HepG2 (cell line): Measurements from ENCODE around the gene COA1. TPM values are rescaled to one million over a fixed set of nuclear protein-coding genes. Genes with fewer than 3 reads are reported as not detected.
A peak's percentile ranks its signal among the peaks of the same experiment; 100 is the strongest.

Experiments
- ATF2 ChIP-seq: sonication (generic); formaldehyde crosslinking; IDR thresholded peaks from 2 replicates; pipeline ENCODE4 v1.4.0; 2020; ENCODE audit warnings: missing genetic modification reagents
- DNMT3B ChIP-seq: conservative IDR thresholded peaks from 2 replicates; pipeline ENCODE4 v1.6.1; 2016; ENCODE audit warnings: missing biosample characterization, control low read depth
- EHMT2 ChIP-seq: fragments of 200-600 bp; sonication (generic); IDR thresholded peaks from 2 replicates; pipeline ENCODE4 v1.7.0; 2017; ENCODE audit warnings: antibody characterized with exemption, low read depth, low read length, borderline replicate concordance
- ELF4 ChIP-seq: sonication (generic); formaldehyde crosslinking; IDR thresholded peaks from 2 replicates; pipeline ENCODE4 v1.5.0; 2020; ENCODE audit warnings: missing genetic modification reagents, mild to moderate bottlenecking, moderate library complexity, borderline replicate concordance
- FOXC1 ChIP-seq: sonication (generic); formaldehyde crosslinking; IDR thresholded peaks from 2 replicates; pipeline ENCODE4 v1.8.0; 2022; ENCODE audit warnings: mild to moderate bottlenecking, missing genetic modification reagents, borderline replicate concordance
- HNRNPH1 ChIP-seq: fragments of 200-400 bp; formaldehyde crosslinking; optimal IDR thresholded peaks from 2 replicates; pipeline ENCODE3; 2017; ENCODE audit warnings: mild to moderate bottlenecking, low read depth, low read length
- HNRNPL ChIP-seq: fragments of 200-400 bp; formaldehyde crosslinking; IDR thresholded peaks from 2 replicates; pipeline ENCODE4 v1.6.1; 2017; ENCODE audit warnings: mild to moderate bottlenecking, low read depth, low read length
- JUNB ChIP-seq: sonication (generic); formaldehyde crosslinking; IDR thresholded peaks from 2 replicates; pipeline ENCODE4 v1.8.0; 2022; ENCODE audit warnings: missing genetic modification reagents, mild to moderate bottlenecking, borderline replicate concordance
- KLF6 ChIP-seq: IDR thresholded peaks from 2 replicates; pipeline ENCODE4 v1.8.0; 2016; ENCODE audit warnings: missing biosample characterization, missing genetic modification reagents
- MEIS2 ChIP-seq: sonication (generic); formaldehyde crosslinking; IDR thresholded peaks from 2 replicates; pipeline ENCODE4 v1.9.0; 2021; ENCODE audit warnings: mild to moderate bottlenecking, missing genetic modification reagents
- NR1H2 ChIP-seq: sonication (generic); formaldehyde crosslinking; IDR thresholded peaks from 2 replicates; pipeline ENCODE4 v1.8.1; 2022; ENCODE audit warnings: low read depth, missing genetic modification reagents, borderline replicate concordance
- NR2F1 ChIP-seq, 2 experiments: fragments of 450-650 bp in 1 of 2; formaldehyde crosslinking in 1 of 2; IDR thresholded peaks; 2 replicates each; pipeline versions ENCODE4 v1.5.0 to v1.6.1; 2016 to 2020; ENCODE audit warnings: mild to moderate bottlenecking in 1 of 2, missing compliant biosample characterization in 1 of 2, missing genetic modification reagents in 1 of 2, moderate library complexity in 1 of 2
- RFXANK ChIP-seq: IDR thresholded peaks from 2 replicates; pipeline ENCODE4 v1.6.1; 2016
- TGIF2 ChIP-seq: IDR thresholded peaks from 2 replicates; pipeline ENCODE4 v1.6.1; 2016; ENCODE audit warnings: control low read depth, missing compliant biosample characterization
- ZHX2 ChIP-seq, 2 experiments: sonication (generic) in 1 of 2; formaldehyde crosslinking in 1 of 2; IDR thresholded peaks; 2 replicates each; pipeline versions ENCODE4 v1.6.1 to v1.9.0; 2014 to 2022; ENCODE audit warnings: antibody characterized with exemption in 1 of 2, borderline replicate concordance in 1 of 2, inconsistent platforms in 1 of 2, low read depth in 1 of 2, missing genetic modification reagents in 1 of 2
- ZNF230 ChIP-seq: sonication (generic); formaldehyde crosslinking; IDR thresholded peaks from 2 replicates; pipeline ENCODE4 v1.4.0; 2020; ENCODE audit warnings: mild to moderate bottlenecking, missing genetic modification reagents
- ZNF274 ChIP-seq: sonication (generic); formaldehyde crosslinking; IDR thresholded peaks from 2 replicates; pipeline ENCODE4 v1.5.1; 2020; ENCODE audit warnings: mild to moderate bottlenecking, missing genetic modification reagents
- ZNF335 ChIP-seq: sonication (generic); formaldehyde crosslinking; IDR thresholded peaks from 2 replicates; pipeline ENCODE4 v1.4.0; 2020; ENCODE audit warnings: missing genetic modification reagents
- ZNF574 ChIP-seq: sonication (generic); formaldehyde crosslinking; IDR thresholded peaks from 2 replicates; pipeline ENCODE4 v1.4.0; 2020; ENCODE audit warnings: missing genetic modification reagents
- ZNF614 ChIP-seq: IDR thresholded peaks from 2 replicates; pipeline ENCODE4 v1.6.1; 2018; ENCODE audit warnings: missing biosample characterization, missing genetic modification reagents, inconsistent platforms, borderline replicate concordance
- polyA plus RNA-seq, 8 experiments: library from polyadenylated mRNA; depleted of rRNA in 3 of 8; stranded (reverse) in 7 of 8; unstranded in 1 of 8; fragments of >200 nt; fragmentation: Illumina TruSeq in 4 of 8; extraction: Trizol in 4 of 8; gene quantifications; 2 replicates each; pipeline versions ENCODE4 v1.2.1 to v1.2.3, GENCODE V29; 2011 to 2016; ENCODE audit warnings: low read depth in 4 of 8, missing spikeins in 1 of 8, mixed read lengths in 1 of 8; ENCODE audit not compliant: insufficient read depth in 1 of 8
- total RNA-seq, 5 experiments: library from RNA; depleted of rRNA; stranded (reverse); fragments of >200 nt; fragmentation: Illumina TruSeq; extraction: Trizol; gene quantifications; 2 replicates each; pipeline ENCODE4 v1.2.3, GENCODE V29; 2016; ENCODE audit warnings: low read depth in 1 of 5

The COA1 gene
- total and polyA plus RNA-seq, 2 of the 13 experiments (the other 11 are each of a cell fraction or from before 2014, with no cell fraction given), result 33.2 to 65.7 TPM

- TF ChIP-seq ZNF574 (CRISPR knock-in tag) (peak; percentile 88), RFXANK (CRISPR knock-in tag) (no peak), NR2F1 (CRISPR knock-in tag; IDR thresholded peaks at IDR 0.05) (peak; percentile 74 to 76), ZNF230 (CRISPR knock-in tag) (no peak), NR1H2 (CRISPR knock-in tag) (no peak), ZNF614 (CRISPR knock-in tag) (peak; percentile 97), HNRNPL (0 out of 2 replicates have a peak, but pooled peaks have one; percentile 36), ZNF274 (CRISPR knock-in tag) (no peak), JUNB (CRISPR knock-in tag) (0 out of 2 replicates have a peak, but pooled peaks have one; percentile 52), ATF2 (CRISPR knock-in tag) (peak; percentile 84), ELF4 (CRISPR knock-in tag) (no peak), ZNF335 (no peak), DNMT3B (CRISPR knock-in tag) (no peak), EHMT2 (peak; percentile 50; the same call in 1 of the 2 replicates), FOXC1 (CRISPR knock-in tag) (no peak; the same call in 1 of the 2 replicates), TGIF2 (peak; percentile 59; the same call in 1 of the 2 replicates), KLF6 (no peak), HNRNPH1 (no peak), MEIS2 (peak; percentile 91), ZHX2 (IDR thresholded peaks at IDR 0.05; ENCODE audit: low read depth) (peak; percentile 58; the same call in 1 of the 2 replicates), ZHX2 (CRISPR knock-in tag; IDR thresholded peaks at IDR 0.05; ENCODE audit: borderline replicate concordance) (no peak)
These were observed 40.6 kb upstream of the COA1 start (continued) for GRCh38 chr7:43769791-43770465.
